HepG2 (cell line): Measurements from ENCODE around the gene PSMA7. TPM values are rescaled to one million over a fixed set of nuclear protein-coding genes. Genes with fewer than 3 reads are reported as not detected.

Experiments used
- AHR ChIP-seq: IDR thresholded peaks from 2 replicates; pipeline ENCODE4 v1.6.1; 2018; ENCODE audit warnings: missing genetic modification reagents, missing compliant biosample characterization
- CC2D1A ChIP-seq: sonication (generic); formaldehyde crosslinking; IDR thresholded peaks from 2 replicates; pipeline ENCODE4 v1.8.1; 2023; ENCODE audit warnings: mild to moderate bottlenecking, missing genetic modification reagents
- CENPT ChIP-seq: sonication (generic); formaldehyde crosslinking; IDR thresholded peaks from 2 replicates; pipeline ENCODE4 v1.8.0; 2022; ENCODE audit warnings: low read depth, mild to moderate bottlenecking, moderate library complexity, missing genetic modification reagents
- CENPX ChIP-seq: sonication (generic); formaldehyde crosslinking; IDR thresholded peaks from 2 replicates; pipeline ENCODE4 v1.9.0; 2021; ENCODE audit warnings: mild to moderate bottlenecking, missing genetic modification reagents, moderate library complexity
- DPF2 ChIP-seq: sonication (generic); formaldehyde crosslinking; IDR thresholded peaks from 2 replicates; pipeline ENCODE4 v1.4.0; 2020; ENCODE audit warnings: mild to moderate bottlenecking, low read depth, missing genetic modification reagents, borderline replicate concordance
- ELF1 ChIP-seq: sonication (generic); formaldehyde crosslinking; IDR thresholded peaks from 2 replicates; pipeline ENCODE4 v1.4.0; 2020; ENCODE audit warnings: missing genetic modification reagents
- FOXK1 ChIP-seq: sonication (generic); formaldehyde crosslinking; IDR thresholded peaks from 2 replicates; pipeline ENCODE4 v1.4.0; 2020; ENCODE audit warnings: low read depth, missing genetic modification reagents, borderline replicate concordance
- GATAD2A ChIP-seq: IDR thresholded peaks from 2 replicates; pipeline ENCODE4 v1.6.1; 2016
- HOXA5 ChIP-seq: sonication (generic); formaldehyde crosslinking; IDR thresholded peaks from 2 replicates; pipeline ENCODE4 v1.4.0; 2020; ENCODE audit warnings: missing genetic modification reagents
- IKZF1 ChIP-seq: fragments of 450-650 bp; IDR thresholded peaks from 2 replicates; pipeline ENCODE4 v1.7.1; 2016
- KMT2B ChIP-seq: IDR thresholded peaks from 2 replicates; pipeline ENCODE4 v1.6.1; 2016; ENCODE audit warnings: missing genetic modification reagents, missing compliant biosample characterization
- NFKBIZ ChIP-seq: IDR thresholded peaks from 2 replicates; pipeline ENCODE4 v1.6.1; 2018; ENCODE audit warnings: missing genetic modification reagents, missing compliant biosample characterization
- NR0B2 ChIP-seq: sonication (generic); formaldehyde crosslinking; IDR thresholded peaks from 2 replicates; pipeline ENCODE4 v1.4.0; 2020; ENCODE audit warnings: mild to moderate bottlenecking, missing genetic modification reagents
- PITX1 ChIP-seq: sonication (generic); formaldehyde crosslinking; IDR thresholded peaks from 2 replicates; pipeline ENCODE4 v1.5.1; 2020; ENCODE audit warnings: mild to moderate bottlenecking, missing genetic modification reagents
- STAT5B ChIP-seq: sonication (generic); formaldehyde crosslinking; IDR thresholded peaks from 2 replicates; pipeline ENCODE4 v1.4.0; 2020; ENCODE audit warnings: missing genetic modification reagents
- TBX2 ChIP-seq: sonication (generic); formaldehyde crosslinking; IDR thresholded peaks from 2 replicates; pipeline ENCODE4 v1.5.0; 2020; ENCODE audit warnings: missing genetic modification reagents, mild to moderate bottlenecking, borderline replicate concordance
- ZNF180 ChIP-seq: sonication (generic); formaldehyde crosslinking; IDR thresholded peaks from 2 replicates; pipeline ENCODE4 v1.4.0; 2020; ENCODE audit warnings: low read depth, missing genetic modification reagents, borderline replicate concordance
- ZNF407 ChIP-seq: sonication (generic); formaldehyde crosslinking; IDR thresholded peaks from one replicate; pipeline ENCODE4 v1.5.1; 2020; ENCODE audit warnings: mild to moderate bottlenecking, missing genetic modification reagents; ENCODE audit errors: not compliant biosample characterization
- ZNF468 ChIP-seq: sonication (generic); formaldehyde crosslinking; IDR thresholded peaks from 2 replicates; pipeline ENCODE4 v1.8.0; 2022; ENCODE audit warnings: mild to moderate bottlenecking, moderate library complexity, missing genetic modification reagents
- ZNF747 ChIP-seq: sonication (generic); formaldehyde crosslinking; IDR thresholded peaks from 2 replicates; pipeline ENCODE4 v1.8.1; 2023; ENCODE audit warnings: missing genetic modification reagents, mild to moderate bottlenecking, borderline replicate concordance
- polyA plus RNA-seq, 8 experiments: library from polyadenylated mRNA; depleted of rRNA in 3 of 8; stranded (reverse) in 7 of 8; unstranded in 1 of 8; fragments of >200 nt; fragmentation: Illumina TruSeq in 4 of 8; extraction: Trizol in 4 of 8; gene quantifications; 2 replicates each; pipeline versions ENCODE4 v1.2.1 to v1.2.3, GENCODE V29; 2011 to 2016; ENCODE audit warnings: low read depth in 4 of 8, missing spikeins in 1 of 8, mixed read lengths in 1 of 8; ENCODE audit not compliant: insufficient read depth in 1 of 8
- total RNA-seq, 5 experiments: library from RNA; depleted of rRNA; stranded (reverse); fragments of >200 nt; fragmentation: Illumina TruSeq; extraction: Trizol; gene quantifications; 2 replicates each; pipeline ENCODE4 v1.2.3, GENCODE V29; 2016; ENCODE audit warnings: low read depth in 1 of 5
- TF ChIP-seq, protein P1 (sequence below): sonication (generic); formaldehyde crosslinking; IDR thresholded peaks from 2 replicates; pipeline ENCODE4 v1.5.0; 2020; ENCODE audit warnings: missing genetic modification reagents, mild to moderate bottlenecking, borderline replicate concordance

The PSMA7 gene
- total and polyA plus RNA-seq, 2 of the 13 experiments (the other 11 are each of a cell fraction or from before 2014, with no cell fraction given): 531 to 631 TPM

GRCh38 chr20:62143081-62143956, at the start of gene PSMA7, which contains the start of gene SS18L1 (continued):
- TF ChIP-seq NFKBIZ (CRISPR knock-in tag) (0 out of 2 replicates have a peak, but pooled peaks have one; percentile 71), CC2D1A (CRISPR knock-in tag) (no peak), ZNF747 (CRISPR knock-in tag) (0 out of 2 replicates have a peak, but pooled peaks have one; percentile 54), NR0B2 (CRISPR knock-in tag) (0 out of 2 replicates have a peak, but pooled peaks have one; percentile 36), CENPT (CRISPR knock-in tag) (peak; percentile 53; the same call in 1 of the 2 replicates), ELF1 (CRISPR knock-in tag) (peak; percentile 51), ZNF468 (CRISPR knock-in tag) (0 out of 2 replicates have a peak, but pooled peaks have one; percentile 13), ZNF407 (CRISPR knock-in tag) (peak; percentile 66), AHR (peak; percentile 92; the same call in 1 of the 2 replicates), TBX2 (peak; percentile 76), CENPX (CRISPR knock-in tag) (no peak), ZNF180 (CRISPR knock-in tag) (no peak), FOXK1 (CRISPR knock-in tag) (peak; percentile 62), GATAD2A (no peak; the same call in 1 of the 2 replicates), STAT5B (CRISPR knock-in tag) (peak; percentile 86; the same call in 1 of the 2 replicates), PITX1 (no peak), IKZF1 (no peak), KMT2B (CRISPR knock-in tag) (peak; percentile 80; the same call in 1 of the 2 replicates), DPF2 (no peak), HOXA5 (CRISPR knock-in tag) (peak; percentile 80)
- TF ChIP-seq, protein P1, sequence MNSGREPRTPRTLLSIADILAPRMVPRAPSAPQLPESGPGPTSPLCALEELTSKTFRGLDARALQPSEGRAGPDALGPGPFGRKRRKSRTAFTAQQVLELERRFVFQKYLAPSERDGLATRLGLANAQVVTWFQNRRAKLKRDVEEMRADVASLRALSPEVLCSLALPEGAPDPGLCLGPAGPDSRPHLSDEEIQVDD: peak; percentile 75
